ENCODE data around the gene HFE. TPM values are rescaled to one million over a fixed set of nuclear protein-coding genes. Genes with fewer than 3 reads are reported as not detected.
A peak's percentile ranks its signal among the peaks of the same experiment; 100 is the strongest.
"Not testable (repeated sequence)": the region's sequence is repeated elsewhere in the genome, so short reads cannot be mapped to it uniquely, and the experiment has no call there.

HFE gene
- 2.3 and 8.0 TPM in 2 replicates for total RNA-seq (2014; rRNA removed; shearing (Covaris generic))

GRCh38 chr6:26087284-26088115 lies at the start of gene HFE:
Gene HFE, plus strand, starts transcription at chr6:26087429. Its CDS starts 12 bp downstream, at chr6:26087441.
- peak; percentile 7 for DNase-seq (ENCODE audit: low spot score)
- in situ Hi-C loops (cut with HindIII; ENCODE audit: low sequenced_read_pairs) = no loop called here

- in situ Hi-C loops (cut with HindIII; ENCODE audit: low sequenced_read_pairs) = no loop called here
- DNase-seq (ENCODE audit: low spot score) = no peak
These were observed 45.3 kb upstream of the HFE start for GRCh38 chr6:26041946-26042345.

- in situ Hi-C loops (cut with HindIII; ENCODE audit: low sequenced_read_pairs) = no loop called here
- DNase-seq (ENCODE audit: low spot score) = peak; percentile 99
These were observed 43.7 kb upstream of the HFE start for GRCh38 chr6:26043384-26044139.

GRCh38 chr6:26044140-26045064 lies 42.8 kb upstream of the HFE start:
- peak; percentile 60 for DNase-seq (ENCODE audit: low spot score)
- in situ Hi-C loops (cut with HindIII; ENCODE audit: low sequenced_read_pairs) = no loop called here

GRCh38 chr6:26045065-26045927 lies 41.9 kb upstream of the HFE start:
- DNase-seq (ENCODE audit: low spot score) = peak; percentile 97
- in situ Hi-C loops (cut with HindIII; ENCODE audit: low sequenced_read_pairs) = no loop called here

GRCh38 chr6:26045928-26046368 lies 41.3 kb upstream of the HFE start:
- in situ Hi-C loops (cut with HindIII; ENCODE audit: low sequenced_read_pairs) = no loop called here
- DNase-seq (ENCODE audit: low spot score) = no peak

- in situ Hi-C loops (cut with HindIII; ENCODE audit: low sequenced_read_pairs); DNase-seq (ENCODE audit: low spot score): not testable (repeated sequence)
These were observed 39.9 kb upstream of the HFE start for GRCh38 chr6:26047329-26047728.

- DNase-seq (ENCODE audit: low spot score) = no peak
- in situ Hi-C loops (cut with HindIII; ENCODE audit: low sequenced_read_pairs) = no loop called here
These were observed 38.6 kb upstream of the HFE start for GRCh38 chr6:26048590-26048989.

GRCh38 chr6:26051665-26052310 lies 35.4 kb upstream of the HFE start:
- in situ Hi-C loops (cut with HindIII; ENCODE audit: low sequenced_read_pairs) = no loop called here
- DNase-seq (ENCODE audit: low spot score) = no peak

GRCh38 chr6:26052762-26053250 lies 34.4 kb upstream of the HFE start:
- DNase-seq (ENCODE audit: low spot score); in situ Hi-C loops (cut with HindIII; ENCODE audit: low sequenced_read_pairs): not testable (repeated sequence)

- in situ Hi-C loops (cut with HindIII; ENCODE audit: low sequenced_read_pairs) = no loop called here
- peak; percentile 10 for DNase-seq (ENCODE audit: low spot score)
These were observed 33.0 kb upstream of the HFE start for GRCh38 chr6:26053992-26054780.

- peak; percentile 97 for DNase-seq (ENCODE audit: low spot score)
These were observed 32.2 kb upstream of the HFE start for GRCh38 chr6:26054781-26055718.

GRCh38 chr6:26055719-26056582 lies 31.3 kb upstream of the HFE start:
- peak; percentile 94 for DNase-seq (ENCODE audit: low spot score)
- in situ Hi-C loops (cut with HindIII; ENCODE audit: low sequenced_read_pairs) = no loop called here

More at GRCh38 chr6:26054781-26055718, 32.2 kb upstream of the HFE start:
- in situ Hi-C loops (cut with HindIII; ENCODE audit: low sequenced_read_pairs) = no loop called here

- peak; percentile 72 for DNase-seq (ENCODE audit: low spot score)
- in situ Hi-C loops (cut with HindIII; ENCODE audit: low sequenced_read_pairs) = no loop called here
These were observed 30.5 kb upstream of the HFE start for GRCh38 chr6:26056583-26057350.

All from G401 (cell line).